Stimulated activated CD4-positive, alpha-beta T cell treated with anti-CD3 and anti-CD28 coated beads, Interleukin-4, amount 100 ng/mL, for 48 hours (primary cell): Measurements from ENCODE around the gene RPL21.
"Not testable (repeated sequence)": the region's sequence is repeated elsewhere in the genome, so short reads cannot be mapped to it uniquely, and the experiment has no call there.

Experiments used
- DNase-seq, 2 donors: peaks; one replicate each; pipeline ENCODE4 v3.0.0-alpha.2; 2020; ENCODE audit warnings: low read depth in 2 of 2

Gene RPL21

DNA sequence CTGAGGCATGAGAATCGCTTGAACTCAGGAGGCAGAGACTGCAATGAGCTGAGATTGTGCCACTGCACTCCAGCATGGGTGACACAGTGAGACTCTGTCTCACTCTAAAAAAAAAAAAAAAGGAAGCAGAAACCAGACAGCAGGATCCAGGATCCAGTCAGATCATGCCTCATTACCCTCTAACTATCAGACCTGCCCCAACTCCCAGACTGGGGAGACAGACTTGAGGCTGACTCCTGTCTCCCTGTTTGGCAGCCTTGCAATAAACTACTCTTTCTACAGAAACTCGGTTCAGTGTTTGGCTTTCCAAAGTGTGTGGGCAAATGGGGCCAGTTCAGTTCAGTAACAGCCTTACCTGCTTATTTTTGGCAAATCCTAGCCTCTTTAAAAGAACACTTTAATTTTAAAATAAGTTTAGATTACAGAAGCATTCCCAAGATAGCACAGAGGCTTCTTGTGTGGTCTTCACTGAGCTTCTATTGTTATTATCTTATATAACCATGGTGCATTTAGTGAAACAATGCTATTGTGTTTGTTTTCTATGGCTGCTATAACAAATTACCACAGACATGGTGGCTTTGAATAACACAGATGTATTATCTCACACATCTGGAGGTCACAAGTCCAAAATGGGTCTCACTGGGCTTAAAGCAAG, 37.8 kb downstream of the RPL21 start:
- no peak for DNase-seq

DNA sequence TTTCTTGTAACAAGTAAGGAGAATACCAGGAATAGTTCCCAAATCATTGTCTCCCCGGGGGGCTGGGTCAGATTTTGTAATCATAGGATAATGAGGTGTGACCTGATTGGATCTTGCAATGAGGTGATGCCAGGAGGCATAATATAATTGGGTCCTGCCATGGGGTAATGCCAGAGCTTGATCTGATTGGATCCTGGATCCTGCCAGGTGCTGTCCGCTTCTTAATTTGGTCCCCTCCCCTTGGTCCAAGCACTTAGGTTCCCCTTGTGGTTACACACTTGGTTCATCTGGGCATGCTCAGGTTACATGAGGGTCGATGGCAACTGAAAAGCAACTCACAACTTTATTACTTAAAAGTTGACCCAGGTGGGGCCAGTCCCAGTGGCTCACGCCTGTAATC, 39.4 kb downstream of the RPL21 start:
- no peak for DNase-seq

DNA sequence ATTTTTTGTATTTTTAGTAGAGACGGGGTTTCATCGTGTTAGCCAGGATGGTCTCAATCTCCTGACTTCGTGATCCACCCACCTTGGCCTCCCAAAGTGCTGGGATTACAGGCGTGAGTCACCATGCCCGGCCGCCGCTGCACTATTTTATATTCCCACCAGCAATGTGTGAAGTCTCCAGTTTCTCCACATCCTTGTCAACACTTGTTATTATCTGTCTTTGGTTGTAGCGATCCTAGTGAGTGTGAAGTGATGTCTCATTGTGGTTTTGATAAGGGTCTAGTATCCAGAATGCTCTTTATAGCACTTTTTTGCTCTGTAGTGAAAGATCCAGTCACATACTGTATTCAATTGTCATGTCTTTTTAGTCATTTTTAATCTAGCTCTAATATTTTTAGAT, 40.6 kb downstream of the RPL21 start:
- not testable (repeated sequence) for DNase-seq

DNA sequence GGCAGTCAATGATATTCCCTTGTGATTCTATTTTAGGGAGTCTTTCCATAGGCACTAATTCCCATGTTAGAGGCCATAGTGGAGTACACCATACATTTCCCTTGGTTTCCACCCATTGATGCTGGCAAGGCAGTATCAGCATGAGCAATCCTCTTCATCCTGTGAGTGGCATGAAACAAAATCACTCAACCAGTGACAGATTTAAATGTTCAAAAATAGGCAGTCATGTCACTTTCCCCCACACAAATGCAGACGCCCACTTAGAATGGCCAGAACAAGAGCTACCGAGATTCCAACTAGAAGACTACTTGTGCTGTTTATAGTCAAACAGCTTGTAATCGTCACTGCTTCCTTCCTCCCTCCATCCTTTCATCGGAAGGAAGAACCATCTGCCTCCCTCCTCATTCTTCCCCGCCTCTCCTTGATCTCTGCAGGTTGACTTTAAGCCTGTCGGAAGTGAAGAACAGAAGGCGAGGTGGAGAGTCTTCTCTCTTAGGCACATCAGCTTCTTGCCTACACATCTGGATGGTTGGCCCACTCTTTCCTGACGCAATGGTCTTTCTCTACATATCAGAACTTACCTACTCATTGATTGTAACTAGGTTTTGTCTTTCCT, 41.8 kb downstream of the RPL21 start:
- no peak for DNase-seq

DNA sequence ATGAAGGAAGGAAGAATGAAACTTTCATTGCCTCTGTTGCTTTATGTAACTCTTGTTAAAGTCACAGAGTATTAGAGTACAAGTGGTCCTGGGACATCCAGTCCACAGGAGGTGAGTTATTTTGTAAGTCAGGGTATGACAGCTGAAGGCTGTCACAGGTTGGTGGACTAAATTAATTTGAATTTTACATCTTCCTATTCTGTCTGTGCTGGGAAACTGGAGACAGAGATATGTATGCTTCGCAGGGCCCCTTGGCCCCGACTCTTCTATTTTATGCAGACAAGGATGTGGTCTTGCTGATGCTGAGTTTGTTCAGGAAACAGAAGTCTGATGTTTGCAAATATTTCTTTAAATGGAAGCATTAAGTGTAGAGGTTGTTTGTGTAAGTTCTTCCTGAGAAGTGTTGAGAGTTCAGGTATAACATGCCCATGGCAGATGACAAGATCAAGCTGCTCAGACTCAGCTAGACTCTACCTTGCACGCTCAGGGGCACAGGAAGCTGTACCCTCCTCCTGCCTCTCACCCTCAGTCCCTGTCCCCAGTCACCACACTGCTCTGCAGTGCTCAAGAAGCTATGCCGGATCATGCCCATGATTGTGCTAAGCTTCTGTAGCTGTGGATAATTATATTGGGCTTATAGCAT, 42.6 kb downstream of the RPL21 start:
- DNase-seq = no peak

DNA sequence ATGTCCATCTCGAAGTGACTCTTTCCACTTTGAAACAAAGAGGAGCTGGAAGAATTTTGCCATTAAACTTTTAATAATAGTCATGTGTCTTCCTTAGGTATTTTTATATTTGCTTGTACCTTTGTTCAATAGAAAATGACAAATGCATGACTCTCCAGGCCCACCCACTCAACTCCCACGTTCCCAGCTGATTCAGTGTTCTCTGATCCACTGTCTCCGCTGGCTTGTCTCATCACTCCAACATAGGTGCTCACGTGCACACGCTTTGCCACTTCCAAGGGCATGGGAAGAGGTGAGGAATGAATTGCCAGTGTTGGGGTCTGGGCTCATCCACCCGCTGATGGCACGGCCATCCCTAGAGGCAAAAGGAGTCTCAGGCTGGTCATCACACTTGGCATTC, 43.7 kb downstream of the RPL21 start:
- DNase-seq = peak in 1 of 2 donors; percentile 23

DNA sequence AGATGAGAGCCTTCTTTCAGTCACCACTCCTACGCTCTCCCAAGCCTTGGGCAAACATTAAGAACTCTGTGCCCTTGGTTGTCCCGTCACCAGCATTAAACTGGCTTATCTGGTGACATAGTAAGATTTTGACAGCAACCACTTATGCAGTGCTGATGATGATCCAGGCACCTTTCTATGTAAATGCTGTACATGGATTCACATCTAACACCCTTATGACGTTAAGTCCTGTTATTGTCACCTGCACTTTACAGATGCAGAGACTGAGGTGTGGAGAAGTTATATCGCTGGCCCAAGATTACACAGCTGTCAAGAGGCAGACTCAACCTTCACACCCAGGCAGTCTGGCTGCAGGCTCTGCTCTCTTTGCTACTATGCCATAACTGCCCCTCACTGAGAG, 44.3 kb downstream of the RPL21 start:
- DNase-seq = no peak

DNA sequence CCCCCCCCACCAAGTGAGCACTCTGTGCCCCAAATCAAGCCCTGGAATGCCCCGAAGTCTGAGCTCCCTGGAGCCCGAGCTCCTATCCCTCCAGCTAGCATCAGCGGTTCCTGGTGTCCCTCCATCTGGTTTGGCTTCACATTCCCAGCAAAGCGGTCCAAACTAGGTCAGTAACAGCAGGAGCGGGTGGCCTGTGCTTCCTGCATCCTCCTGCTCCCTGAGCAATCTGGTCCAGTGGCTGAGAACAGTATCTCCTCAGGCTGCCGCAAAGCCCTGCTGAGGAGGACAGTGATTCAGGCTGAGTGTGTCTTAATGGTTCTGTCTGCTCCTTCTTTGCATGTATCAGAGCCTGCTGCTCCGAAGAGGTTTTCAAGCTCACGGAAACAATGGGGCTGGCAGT, 45.1 kb downstream of the RPL21 start:
- no peak for DNase-seq

DNA sequence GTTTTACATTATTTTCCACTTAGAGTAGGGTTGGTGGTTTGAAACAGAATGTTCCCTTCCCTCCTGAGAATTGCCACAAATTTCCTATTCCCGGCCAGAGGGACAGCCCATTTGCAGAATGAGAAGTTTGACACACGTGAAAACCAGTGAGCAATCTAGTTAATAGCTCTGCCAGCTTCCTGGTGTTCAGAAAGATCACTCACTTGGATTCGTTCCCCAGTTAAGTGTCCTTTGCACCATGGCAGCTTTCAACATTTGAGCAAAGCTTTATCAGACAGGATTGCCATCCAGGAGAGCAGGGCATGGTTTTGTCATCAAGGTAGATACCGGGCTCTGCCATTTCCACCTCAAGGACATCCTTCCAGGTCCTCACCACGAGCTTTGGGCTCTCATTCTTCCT, 47.5 kb downstream of the RPL21 start:
- no peak for DNase-seq

DNA sequence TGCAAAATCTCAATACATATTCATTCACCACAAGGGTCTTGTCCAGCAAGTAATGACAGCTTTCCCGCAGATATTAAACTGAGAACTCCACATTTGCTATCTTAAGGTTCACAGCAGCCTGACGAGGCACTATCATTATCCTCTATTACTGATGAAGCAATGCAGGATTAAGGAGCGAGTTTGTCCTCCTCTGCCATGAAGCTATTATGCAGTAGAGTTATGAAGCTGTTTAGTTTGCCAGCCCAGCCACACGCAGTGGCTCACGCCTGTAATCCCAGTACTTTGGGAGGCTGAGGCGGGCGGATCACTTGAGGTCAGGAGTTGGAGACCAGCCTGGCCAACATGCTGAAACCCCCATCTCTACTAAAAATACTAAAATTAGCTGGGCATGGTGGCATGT, 49.0 kb downstream of the RPL21 start:
- not testable (repeated sequence) for DNase-seq

DNA sequence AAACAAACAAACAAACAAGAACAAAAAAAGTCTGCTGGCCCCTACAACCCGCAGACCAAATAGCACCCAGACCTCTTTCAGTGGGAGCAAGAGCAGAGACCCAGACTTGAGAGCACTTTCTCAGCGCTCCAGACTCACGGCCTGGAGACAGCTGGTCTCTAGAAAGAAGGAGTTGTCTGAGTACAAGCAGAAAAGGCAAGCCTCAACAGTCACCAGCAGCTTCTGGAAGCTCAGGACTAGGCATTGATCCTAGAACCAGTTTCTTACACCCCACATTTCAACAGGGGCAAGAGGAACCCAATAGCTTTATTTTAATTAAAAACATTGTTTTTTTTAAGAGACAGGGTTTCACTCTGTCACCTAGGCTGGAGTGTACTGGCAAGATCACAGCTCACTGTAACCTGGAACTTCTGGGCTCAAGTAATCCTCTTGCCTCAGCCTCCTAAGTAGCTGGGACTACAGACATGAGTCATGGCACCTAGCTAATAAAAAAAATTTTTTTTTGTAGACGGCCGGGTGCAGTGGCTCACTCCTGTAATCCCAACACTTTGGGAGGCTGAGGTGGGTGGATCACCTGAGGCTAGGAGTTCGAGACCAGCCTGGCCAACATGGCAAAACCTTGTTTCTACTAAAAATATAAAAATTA, 49.7 kb downstream of the RPL21 start:
- no peak for DNase-seq

DNA sequence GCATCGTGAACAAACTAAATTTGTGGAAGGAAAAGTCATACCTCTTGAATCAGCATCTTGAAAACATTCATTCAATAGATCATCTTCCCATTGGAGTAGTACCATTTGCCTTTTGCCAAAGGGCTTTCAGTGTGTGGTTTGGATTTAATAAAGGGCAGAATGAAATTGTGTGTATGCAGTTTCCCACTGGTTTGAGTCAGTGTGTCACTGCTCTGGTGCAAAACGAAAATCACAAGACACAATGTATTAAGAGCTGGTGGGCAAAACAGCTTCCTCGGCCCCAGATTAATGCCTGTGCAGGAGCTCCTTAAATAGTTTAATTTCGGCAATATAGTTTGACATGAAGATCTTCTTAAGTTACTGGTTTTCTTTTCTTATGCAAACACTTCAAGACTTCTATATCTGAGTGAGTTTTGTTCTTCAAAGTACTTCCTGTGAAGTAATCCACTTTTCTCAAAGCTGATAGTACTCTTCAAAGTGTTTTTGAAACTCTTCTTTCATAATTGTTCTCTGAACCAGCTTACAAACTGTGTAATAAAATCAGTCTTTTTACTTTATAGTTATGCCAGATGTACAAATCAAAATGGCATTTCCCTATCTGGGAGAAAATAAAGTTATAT, 51.4 kb downstream of the RPL21 start:
- no peak for DNase-seq

DNA sequence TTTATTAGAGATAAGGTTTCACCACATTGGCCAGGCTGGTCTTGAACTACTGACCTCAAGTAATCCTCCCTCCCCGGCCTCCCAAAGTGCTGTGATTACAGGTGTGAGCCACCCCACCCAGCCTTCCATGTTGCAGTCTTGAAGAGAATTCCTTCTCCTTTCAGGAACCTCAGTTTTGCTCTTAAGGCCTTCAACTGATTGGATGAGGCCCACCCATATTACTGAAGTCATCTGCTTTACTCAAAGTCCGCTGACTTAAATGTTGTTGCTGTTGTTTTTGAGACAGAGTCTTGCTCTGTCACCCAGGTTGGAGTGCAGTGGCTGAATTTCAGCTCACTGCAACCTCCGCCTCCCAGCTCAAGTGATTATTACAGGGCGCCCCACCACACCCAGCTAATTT, 52.7 kb downstream of the RPL21 start:
- DNase-seq = no peak

DNA sequence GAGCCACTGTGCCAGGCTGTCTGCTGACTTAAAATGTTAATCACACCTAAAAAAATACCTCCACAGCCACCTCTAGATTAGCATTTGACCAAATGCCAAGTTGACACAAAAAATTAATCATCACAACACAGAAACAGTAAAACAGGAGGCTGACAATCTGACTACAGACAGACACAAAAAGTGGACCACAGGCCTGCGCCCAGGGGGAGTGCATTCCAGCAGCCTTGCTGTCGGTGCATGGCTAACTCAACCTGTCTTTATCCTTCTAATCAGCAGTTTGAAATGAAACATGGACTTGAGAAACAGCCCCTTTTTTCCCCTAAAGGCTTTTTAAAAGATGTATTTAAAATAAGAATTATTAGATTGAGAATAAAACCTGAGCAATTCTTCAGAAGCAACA, 53.3 kb downstream of the RPL21 start:
- no peak for DNase-seq
